Gastroesophageal sphincter (tissue), 3 donors: Measurements from ENCODE around the gene HGFAC.

Source experiments
- CTCF ChIP-seq, 4 experiments: fragments of 200-600 bp in 2 of 4; fragments of 450-650 bp in 2 of 4; sonication (generic) in 1 of 4; IDR thresholded peaks; one replicate each; pipeline ENCODE4 v1.5.1; 2017 to 2019; ENCODE audit warnings: antibody characterized with exemption in 4 of 4, mild to moderate bottlenecking in 2 of 4, moderate library complexity in 2 of 4
- POLR2A ChIP-seq, 2 donors: fragments of 450-650 bp; IDR thresholded peaks; one replicate each; pipeline ENCODE4 v1.6.1; 2017; ENCODE audit warnings: antibody characterized with exemption in 2 of 2, mild to moderate bottlenecking in 2 of 2, moderate library complexity in 1 of 2
- POLR2AphosphoS5 ChIP-seq: sonication (generic); formaldehyde crosslinking; IDR thresholded peaks from one replicate; pipeline ENCODE4 v1.6.1; 2017; ENCODE audit warnings: antibody characterized with exemption

GRCh38 chr4:3449574-3450534 lies 8.1 kb downstream of the HGFAC start:
- no peak for TF ChIP-seq POLR2AphosphoS5
- TF ChIP-seq CTCF (IDR thresholded peaks at IDR 0.05), result no peak
- no peak for TF ChIP-seq POLR2A (IDR thresholded peaks at IDR 0.05)
